GM12891 (cell line): Measurements from ENCODE around the gene SCD.
"Not testable (repeated sequence)": the region's sequence is repeated elsewhere in the genome, so short reads cannot be mapped to it uniquely, and the experiment has no call there.

Experiments
- DNase-seq: peaks from one replicate; pipeline ENCODE4 v3.0.0; 2011; ENCODE audit warnings: low spot score; ENCODE audit not compliant: insufficient read length
- FAIRE-seq: peaks from 2 replicates; lab custom pipeline; 2011; peaks lifted over from hg19 to GRCh38; lab: Jason Lieb, UNC
- PAX5 ChIP-seq: IDR thresholded peaks from 2 replicates; pipeline ENCODE4 v1.6.1; 2011; ENCODE audit warnings: low read length, moderate library complexity, mild to moderate bottlenecking; ENCODE audit not compliant: insufficient read depth, severe bottlenecking
- POLR2A ChIP-seq: IDR thresholded peaks from 2 replicates; pipeline ENCODE4 v1.6.1; 2011; ENCODE audit warnings: low read depth, low read length, control low read depth
- POLR2AphosphoS5 ChIP-seq: IDR thresholded peaks from 2 replicates; pipeline ENCODE4 v1.6.1; 2011; ENCODE audit warnings: low read depth, low read length, control low read depth
- POU2F2 ChIP-seq: IDR thresholded peaks from 2 replicates; pipeline ENCODE4 v1.6.1; 2011; ENCODE audit warnings: low read depth, mild to moderate bottlenecking, control low read depth, low read length, moderate library complexity
- SPI1 ChIP-seq: IDR thresholded peaks from 2 replicates; pipeline ENCODE4 v1.6.1; 2011; ENCODE audit warnings: low read depth, low read length, control low read depth
- TAF1 ChIP-seq: IDR thresholded peaks from 2 replicates; pipeline ENCODE4 v1.6.1; 2011; ENCODE audit warnings: low read depth, low read length, control low read depth

Gene SCD

GRCh38 chr10:100374200-100374655 lies 27.2 kb downstream of the SCD start:
- DNase-seq: no peak
- TF ChIP-seq PAX5 (no peak), POLR2AphosphoS5 (no peak), TAF1 (no peak)
- FAIRE-seq: peak; percentile 40

- not testable (repeated sequence) for FAIRE-seq, DNase-seq
Measured at GRCh38 chr10:100374677-100375353, 27.8 kb downstream of the SCD start.

- FAIRE-seq, DNase-seq: not testable (repeated sequence)
Measured at GRCh38 chr10:100376656-100377055, 29.6 kb downstream of the SCD start.

GRCh38 chr10:100377830-100378229 lies 30.8 kb downstream of the SCD start:
- FAIRE-seq (peak; percentile 45), DNase-seq (no peak)
- TF ChIP-seq POU2F2 (no peak), PAX5 (peak; percentile 86)

- FAIRE-seq: no peak
Measured at GRCh38 chr10:100380400-100380799, 33.4 kb downstream of the SCD start.

GRCh38 chr10:100382553-100382952 lies 35.5 kb downstream of the SCD start:
- DNase-seq: no peak
- FAIRE-seq: no peak
- TF ChIP-seq POLR2A (no peak), POU2F2 (no peak), PAX5 (no peak), SPI1 (no peak), POLR2AphosphoS5 (no peak), TAF1 (no peak)

More at GRCh38 chr10:100380400-100380799, 33.4 kb downstream of the SCD start:
- no peak for DNase-seq
- no peak for TF ChIP-seq POLR2A
- TF ChIP-seq POLR2AphosphoS5: no peak
- no peak for TF ChIP-seq SPI1
- no peak for TF ChIP-seq PAX5
- no peak for TF ChIP-seq POU2F2
- no peak for TF ChIP-seq TAF1

- FAIRE-seq: no peak
- DNase-seq: no peak
- TF ChIP-seq POU2F2 (no peak), POLR2AphosphoS5 (no peak), PAX5 (no peak), TAF1 (no peak), SPI1 (no peak), POLR2A (no peak)
Measured at GRCh38 chr10:100383251-100383650, 36.2 kb downstream of the SCD start.

- TF ChIP-seq PAX5: no peak
- no peak for TF ChIP-seq SPI1
- no peak for TF ChIP-seq TAF1
- TF ChIP-seq POU2F2: no peak
- TF ChIP-seq POLR2A: no peak
- TF ChIP-seq POLR2AphosphoS5: no peak
- FAIRE-seq (no peak), DNase-seq (no peak)
Measured at GRCh38 chr10:100391163-100392002, 44.4 kb downstream of the SCD start.

- DNase-seq: no peak
- TF ChIP-seq POU2F2 (no peak), PAX5 (no peak), SPI1 (no peak), TAF1 (no peak), POLR2A (no peak), POLR2AphosphoS5 (no peak)
- no peak for FAIRE-seq
Measured at GRCh38 chr10:100392686-100393003, 45.6 kb downstream of the SCD start.

GRCh38 chr10:100395626-100396025 lies 48.6 kb downstream of the SCD start:
- TF ChIP-seq POLR2A (no peak), SPI1 (no peak), TAF1 (no peak), POU2F2 (no peak), POLR2AphosphoS5 (no peak), PAX5 (no peak)
- DNase-seq: no peak
- FAIRE-seq: no peak
